GM19372 (cell line): Measurements from ENCODE around the gene EFCAB6.

Experiments used
- ATAC-seq: cut with Tn5 transposase; IDR thresholded peaks from one replicate; pipeline ENCODE4 v1.9.1; 2021; ENCODE audit warnings: mild to moderate bottlenecking, low read depth, moderate library complexity; ENCODE audit not compliant: unreplicated experiment

Gene EFCAB6

GRCh38 chr22:43535741-43536140 is 276.4 kb downstream of the EFCAB6 start:
- ATAC-seq = no peak

GRCh38 chr22:43535336-43535735 is 276.8 kb downstream of the EFCAB6 start:
- no peak for ATAC-seq

- ATAC-seq = no peak
Observed at GRCh38 chr22:43534916-43535315, 277.2 kb downstream of the EFCAB6 start.

- no peak for ATAC-seq
Observed at GRCh38 chr22:43533656-43534428, 278.3 kb downstream of the EFCAB6 start.

GRCh38 chr22:43533156-43533530 is 279.0 kb downstream of the EFCAB6 start:
- ATAC-seq = no peak

GRCh38 chr22:43532301-43533155 is 279.6 kb downstream of the EFCAB6 start:
- ATAC-seq = no peak

DNA sequence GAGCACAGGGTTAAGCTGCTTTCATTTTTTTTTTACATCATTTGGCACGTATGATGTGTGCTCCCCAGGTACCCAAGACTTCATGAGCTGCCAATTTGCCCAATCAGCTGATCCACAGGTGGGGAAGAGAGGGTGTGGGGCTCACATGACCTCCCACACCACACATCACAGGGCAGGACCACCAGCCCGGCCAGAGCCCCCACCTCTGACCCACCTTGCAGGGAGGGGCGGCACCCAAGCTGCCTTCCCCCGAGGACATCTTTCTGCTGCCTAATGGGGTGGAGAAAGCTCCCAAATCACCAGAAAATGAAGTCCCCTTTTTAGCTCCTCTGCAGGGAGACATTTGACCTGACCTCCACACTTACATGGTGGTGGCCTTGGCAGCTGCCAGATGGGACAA is 280.5 kb downstream of the EFCAB6 start:
- no peak for ATAC-seq

DNA sequence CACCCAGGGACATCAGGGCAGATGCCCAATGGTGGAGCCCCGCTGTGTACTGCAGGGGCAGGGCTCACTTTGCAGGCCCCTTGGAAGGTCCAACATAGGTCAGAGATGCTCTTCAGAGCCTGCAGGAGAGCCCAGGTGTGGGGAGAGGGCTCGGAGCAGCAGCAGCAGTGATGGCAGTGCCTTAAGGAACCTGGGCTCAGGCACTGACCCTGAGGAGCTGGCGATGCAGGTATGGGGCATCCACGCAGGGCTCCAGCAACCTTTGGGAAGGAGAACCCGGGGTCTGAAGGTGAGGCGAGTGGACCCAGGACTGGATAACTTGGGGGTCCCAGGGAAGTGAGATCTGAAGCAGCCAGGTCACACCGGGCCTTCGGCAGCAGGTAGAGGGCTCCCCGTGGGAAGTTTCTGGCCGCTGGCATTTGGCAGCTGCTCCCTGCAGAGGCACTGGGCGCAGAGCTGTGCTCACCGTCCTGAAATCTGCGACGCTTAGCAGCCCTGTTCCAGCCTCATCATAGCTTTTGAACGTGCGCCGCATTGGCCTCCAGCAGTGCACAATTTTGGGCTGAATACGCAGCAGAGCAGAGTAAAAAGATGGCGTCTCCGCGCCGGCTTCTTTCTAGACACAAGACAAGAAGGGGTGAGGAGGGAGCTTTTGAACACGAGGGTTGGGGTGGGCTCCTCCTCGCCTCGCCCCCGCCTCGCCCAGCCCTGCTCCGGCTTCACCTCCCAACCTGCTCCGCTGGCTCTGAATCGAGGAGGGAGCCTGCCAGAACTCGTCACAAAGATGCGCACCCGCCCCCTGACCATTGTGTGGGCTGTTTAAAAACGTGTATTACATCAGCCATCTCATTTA is 281.5 kb downstream of the EFCAB6 start:
- ATAC-seq = no peak

DNA sequence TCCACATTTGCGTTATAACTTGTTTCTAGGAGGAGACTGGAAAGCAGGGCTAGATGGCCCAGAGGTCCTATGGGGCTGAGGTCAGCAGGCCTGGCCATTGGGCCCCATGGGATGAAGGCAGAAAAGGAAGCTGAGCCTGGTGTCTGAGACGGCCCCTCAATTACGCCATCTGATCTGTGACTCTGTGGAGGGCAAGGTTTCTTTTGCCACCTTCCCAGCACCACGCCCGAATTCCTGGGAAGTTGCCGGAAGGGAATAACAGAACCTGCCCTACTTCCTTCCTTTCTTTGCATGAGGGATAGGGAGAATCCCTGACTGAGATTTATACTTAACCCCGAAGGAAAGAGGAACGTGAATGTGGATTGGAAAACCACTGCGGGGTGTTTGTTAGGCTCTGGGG is 282.2 kb downstream of the EFCAB6 start:
- no peak for ATAC-seq

- no peak for ATAC-seq
Observed at GRCh38 chr22:43529461-43529860, 282.6 kb downstream of the EFCAB6 start.

DNA sequence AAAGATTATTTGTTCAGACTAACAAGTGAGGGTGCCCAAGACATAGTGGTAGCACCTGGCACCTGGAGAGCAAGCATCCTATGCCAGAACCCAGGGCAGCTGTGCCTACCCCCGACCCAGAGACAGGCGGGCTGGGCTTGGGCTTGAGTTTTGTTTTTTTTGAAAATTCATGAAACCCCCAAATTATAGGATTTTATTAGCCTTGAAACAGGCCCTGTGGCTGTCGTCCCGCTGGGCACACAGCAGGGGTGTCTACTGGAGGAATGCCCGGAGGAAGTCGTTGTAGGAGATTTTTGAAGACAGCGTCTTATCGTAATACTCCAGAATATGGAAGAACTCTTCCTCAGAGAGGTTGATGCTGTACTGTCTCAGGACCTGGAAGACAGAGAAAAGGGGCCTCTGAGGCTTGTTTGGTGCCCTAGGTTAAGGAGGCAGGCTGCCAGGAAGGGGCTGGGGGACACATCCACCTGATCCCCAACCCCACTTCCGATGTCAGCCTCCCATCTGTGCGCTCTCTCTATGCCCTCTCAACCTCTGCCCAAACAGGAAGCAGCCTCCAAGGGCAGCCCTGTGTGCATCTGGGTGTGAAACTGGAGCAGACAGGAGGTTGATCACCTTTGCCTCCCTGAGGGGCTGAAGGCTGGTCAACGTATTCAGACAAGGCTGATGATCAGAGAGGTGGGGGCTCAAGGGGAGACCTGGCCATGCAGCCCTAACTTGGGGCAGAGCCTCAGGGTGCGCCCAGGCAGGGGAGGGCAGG is 283.3 kb downstream of the EFCAB6 start:
- ATAC-seq = no peak

DNA sequence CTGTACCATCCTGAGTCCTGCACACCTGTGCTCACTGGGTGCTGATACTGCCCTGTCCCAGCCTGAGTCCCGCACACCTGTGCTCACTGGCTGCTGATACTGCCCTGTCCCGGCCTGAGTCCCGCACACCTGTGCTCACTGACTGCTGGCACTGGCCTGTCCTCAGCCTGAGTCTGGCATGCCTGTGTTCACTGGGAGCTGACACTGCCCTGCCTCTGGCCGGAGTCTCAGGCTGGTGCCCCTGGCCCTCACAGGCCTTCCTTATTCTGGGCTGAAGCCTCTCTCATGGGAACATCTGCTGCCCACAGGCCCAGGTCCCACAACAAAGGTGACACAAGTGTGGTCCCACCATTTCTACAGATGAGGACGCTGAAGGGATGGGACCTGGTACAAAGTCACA is 285.2 kb downstream of the EFCAB6 start:
- no peak for ATAC-seq

DNA sequence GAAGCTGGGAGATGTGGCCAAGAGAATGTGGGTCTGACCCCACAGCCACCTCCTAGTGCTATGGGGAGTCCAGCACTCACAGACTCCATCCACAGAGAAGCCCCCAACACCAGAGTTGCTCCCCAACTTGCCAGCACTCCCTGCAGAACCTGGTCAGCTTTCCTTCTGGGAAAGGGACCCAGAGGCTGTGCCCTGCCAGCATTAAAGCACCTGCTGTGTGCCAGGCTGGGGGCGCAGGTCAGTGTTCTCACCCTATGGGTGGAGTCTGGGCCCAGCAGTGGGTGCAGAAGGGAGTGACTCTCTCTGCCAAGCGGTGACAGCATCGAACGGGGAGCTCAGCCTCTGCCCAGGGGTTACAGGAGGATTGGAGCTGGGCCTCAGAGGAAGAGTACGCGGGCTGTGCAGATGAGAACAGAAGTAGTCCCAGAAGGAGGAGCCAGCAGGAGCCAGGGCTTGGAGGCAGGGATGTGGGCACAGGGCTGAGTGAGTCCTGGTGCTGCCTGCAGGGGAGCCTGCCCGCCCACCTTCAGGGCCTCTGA is 285.9 kb downstream of the EFCAB6 start:
- no peak for ATAC-seq

DNA sequence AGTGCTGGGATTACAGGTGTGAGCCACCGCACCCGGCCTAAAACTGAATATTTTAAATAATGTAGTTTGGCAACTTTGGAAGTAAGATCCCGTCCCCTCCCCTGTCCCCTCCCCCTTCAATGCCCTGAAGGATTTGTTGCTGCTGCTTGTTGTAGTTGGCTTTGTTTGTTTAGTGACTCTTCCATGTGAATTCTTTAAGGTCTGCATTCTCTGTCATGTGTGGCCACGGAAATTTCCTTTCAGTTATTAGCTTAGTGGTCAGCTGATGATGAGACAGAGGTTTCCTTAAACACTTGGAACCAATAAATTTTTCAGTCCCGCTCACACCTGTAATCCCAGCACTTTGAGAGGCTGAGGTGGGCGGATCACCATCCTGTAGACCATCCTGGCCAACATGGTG is 290.4 kb downstream of the EFCAB6 start:
- no peak for ATAC-seq

- no peak for ATAC-seq
Observed at GRCh38 chr22:43520632-43521039, 291.5 kb downstream of the EFCAB6 start.

- ATAC-seq = no peak
Observed at GRCh38 chr22:43516996-43517635, 295.0 kb downstream of the EFCAB6 start.

DNA sequence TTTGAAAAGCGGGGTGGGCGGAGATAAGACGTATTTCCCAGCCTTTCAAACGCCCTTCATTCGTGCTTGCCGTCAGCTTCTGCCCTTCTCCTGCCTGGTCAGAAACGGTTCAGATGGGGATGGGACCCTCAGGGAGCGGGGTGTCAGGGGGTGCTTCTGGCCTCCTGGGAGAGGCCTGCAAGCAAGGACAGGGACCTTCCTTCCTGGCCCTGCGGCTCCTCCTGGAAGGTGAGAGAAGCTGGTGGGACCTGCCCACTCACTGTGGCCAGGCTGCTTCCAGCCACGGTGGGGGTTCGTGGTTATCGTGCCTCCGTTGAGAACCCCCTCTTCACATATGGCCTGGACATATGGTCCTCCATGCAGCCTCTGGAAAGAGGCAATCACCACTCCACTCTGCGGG is 295.7 kb downstream of the EFCAB6 start:
- ATAC-seq = no peak

GRCh38 chr22:43515902-43516301 is 296.2 kb downstream of the EFCAB6 start:
- ATAC-seq = no peak

GRCh38 chr22:43515411-43515810 is 296.7 kb downstream of the EFCAB6 start:
- ATAC-seq = no peak
